Subcutaneous abdominal adipose tissue (tissue), 5 donors: Measurements from ENCODE around the gene RETREG2.

Source experiments
- H3K27ac ChIP-seq: one replicate; pipeline ENCODE4 v1.7.0; 2013; ENCODE audit warnings: low read depth, mild to moderate bottlenecking, inconsistent platforms, low read length, moderate library complexity
- H3K27me3 ChIP-seq, 5 donors: one replicate each; pipeline ENCODE4 v1.7.0; 2013; ENCODE audit warnings: low read length in 5 of 5, inconsistent platforms in 1 of 5; ENCODE audit not compliant: control insufficient read depth in 5 of 5, insufficient read depth in 4 of 5
- H3K36me3 ChIP-seq, 5 donors: one replicate each; pipeline ENCODE4 v1.7.0; 2013; ENCODE audit warnings: low read length in 5 of 5; ENCODE audit not compliant: control insufficient read depth in 5 of 5, insufficient read depth in 5 of 5
- H3K4me1 ChIP-seq, 5 donors: one replicate each; pipeline ENCODE4 v1.7.0; 2013; ENCODE audit warnings: low read length in 5 of 5, mild to moderate bottlenecking in 3 of 5, moderate library complexity in 1 of 5; ENCODE audit not compliant: control insufficient read depth in 5 of 5, insufficient read depth in 5 of 5
- H3K4me3 ChIP-seq, 5 donors: one replicate each; pipeline ENCODE4 v1.7.0; 2013; ENCODE audit warnings: low read length in 5 of 5, low read depth in 1 of 5
- H3K9ac ChIP-seq, 5 donors: one replicate each; pipeline ENCODE4 v1.7.0; 2013; ENCODE audit warnings: low read length in 5 of 5, mild to moderate bottlenecking in 4 of 5, moderate library complexity in 3 of 5
- H3K9me3 ChIP-seq, 5 donors: one replicate each; pipeline ENCODE4 v1.7.0; 2013; ENCODE audit warnings: low read length in 5 of 5; ENCODE audit not compliant: control insufficient read depth in 5 of 5
- donor health status: healthy.
- donor health status: healthy.
- donor health status: healthy.
- donor health status: healthy.
- donor health status: healthy.

Gene RETREG2

GRCh38 chr2:219205165-219205538, 27.1 kb downstream of the RETREG2 start:
- H3K36me3 ChIP-seq: peaks cover 0 to 26% (median 21%) of the 10 kb centered on the region in 5 donors
- peaks cover 9 to 23% (median 19%) of the 10 kb centered on the region in 5 donors for H3K4me1 ChIP-seq
- no peak overlapping the region for H3K4me3 ChIP-seq
- no peaks in the 10 kb centered on the region for H3K9me3 ChIP-seq
- H3K27me3 ChIP-seq: no peaks in the 10 kb centered on the region
- no peak overlapping the region for H3K9ac ChIP-seq
- no peak overlapping the region for H3K27ac ChIP-seq

GRCh38 chr2:219205981-219206327, 27.9 kb downstream of the RETREG2 start:
- peak overlapping the region; percentile 75 to 92 (median 85) for H3K9ac ChIP-seq
- peaks cover 9 to 23% (median 19%) of the 10 kb centered on the region in 5 donors for H3K4me1 ChIP-seq
- no peaks in the 10 kb centered on the region for H3K9me3 ChIP-seq
- H3K36me3 ChIP-seq: peaks cover 0 to 31% (median 29%) of the 10 kb centered on the region in 5 donors
- peak overlapping the region; percentile 69 to 96 (median 81) for H3K4me3 ChIP-seq
- peak overlapping the region; percentile 78 for H3K27ac ChIP-seq
- H3K27me3 ChIP-seq: no peaks in the 10 kb centered on the region

- Histone ChIP-seq H3K27me3 (no peaks in the 10 kb centered on the region), H3K27ac (peak within 1 kb of the TSS; percentile 78), H3K9ac (peak within 1 kb of the TSS; percentile 75 to 92 (median 85)), H3K9me3 (no peaks in the 10 kb centered on the region), H3K36me3 (peaks cover 0 to 35% (median 32%) of the 10 kb centered on the region in 5 donors), H3K4me1 (peaks cover 9 to 23% (median 22%) of the 10 kb centered on the region in 5 donors), H3K4me3 (peak within 1 kb of the TSS; percentile 69 to 96 (median 81))
Observed at GRCh38 chr2:219206328-219207133, 28.5 kb downstream of the RETREG2 start, which contains the start of gene ZFAND2B. TSS of gene ZFAND2B (plus strand) at chr2:219206782. CDS start at chr2:219206988, 206 bp downstream.

GRCh38 chr2:219207134-219207883, 29.2 kb downstream of the RETREG2 start:
- Histone ChIP-seq H3K4me1 (peaks cover 9 to 23% (median 22%) of the 10 kb centered on the region in 5 donors), H3K9ac (peak overlapping the region in 4 of 5 donors; percentile 33 to 73 (median 46)), H3K9me3 (no peaks in the 10 kb centered on the region), H3K27me3 (no peaks in the 10 kb centered on the region), H3K27ac (peak overlapping the region; percentile 78), H3K36me3 (peaks cover 0 to 38% (median 35%) of the 10 kb centered on the region in 5 donors), H3K4me3 (peak overlapping the region; percentile 69 to 86 (median 79))

- Histone ChIP-seq H3K36me3 (peaks cover 0 to 44% (median 41%) of the 10 kb centered on the region in 5 donors), H3K27ac (peak overlapping the region; percentile 78), H3K9me3 (no peaks in the 10 kb centered on the region), H3K4me3 (peak overlapping the region in 3 of 5 donors; percentile 79 to 86 (median 81)), H3K4me1 (peaks cover 9 to 23% (median 22%) of the 10 kb centered on the region in 5 donors), H3K27me3 (no peaks in the 10 kb centered on the region), H3K9ac (peak overlapping the region in 2 of 5 donors; percentile 57 to 73)
Observed at GRCh38 chr2:219207884-219208740, 30.0 kb downstream of the RETREG2 start.

GRCh38 chr2:219209236-219210195, 31.4 kb downstream of the RETREG2 start:
- H3K27me3 ChIP-seq: no peaks in the 10 kb centered on the region
- peaks cover 0 to 58% (median 54%) of the 10 kb centered on the region in 5 donors for H3K36me3 ChIP-seq
- peak overlapping the region in 1 of 5 donors; percentile 19 for H3K9ac ChIP-seq
- no peaks in the 10 kb centered on the region for H3K9me3 ChIP-seq
- H3K4me3 ChIP-seq: no peak overlapping the region
- peaks cover 9 to 23% (median 22%) of the 10 kb centered on the region in 5 donors for H3K4me1 ChIP-seq
- H3K27ac ChIP-seq: no peak overlapping the region

- Histone ChIP-seq H3K36me3 (peaks cover 0 to 66% (median 60%) of the 10 kb centered on the region in 5 donors), H3K4me1 (peaks cover 9 to 23% (median 22%) of the 10 kb centered on the region in 5 donors), H3K9ac (no peak overlapping the region), H3K4me3 (no peak overlapping the region), H3K27ac (no peak overlapping the region), H3K9me3 (no peaks in the 10 kb centered on the region), H3K27me3 (no peaks in the 10 kb centered on the region)
Observed at GRCh38 chr2:219210196-219210885, 32.3 kb downstream of the RETREG2 start.

- Histone ChIP-seq H3K4me1 (peaks cover 9 to 21% (median 20%) of the 10 kb centered on the region in 5 donors), H3K9me3 (no peaks in the 10 kb centered on the region), H3K27me3 (no peaks in the 10 kb centered on the region), H3K4me3 (no peak overlapping the region), H3K36me3 (peaks cover 0 to 72% (median 61%) of the 10 kb centered on the region in 5 donors), H3K27ac (no peak overlapping the region), H3K9ac (no peak overlapping the region)
Observed at GRCh38 chr2:219210886-219211362, 32.8 kb downstream of the RETREG2 start.
